HG03039 (cell line): ENCODE results near the gene ALDH3A2.
"Not testable (repeated sequence)": the region's sequence is repeated elsewhere in the genome, so short reads cannot be mapped to it uniquely, and the experiment has no call there.

Experiments used
- ATAC-seq: cut with Tn5 transposase; IDR thresholded peaks from one replicate; pipeline ENCODE4 v1.9.1; 2021; ENCODE audit warnings: mild to moderate bottlenecking, moderate library complexity; ENCODE audit not compliant: unreplicated experiment

The ALDH3A2 gene

GRCh38 chr17:19650826-19651225 is 2.3 kb downstream of the ALDH3A2 start:
- no peak for ATAC-seq

DNA sequence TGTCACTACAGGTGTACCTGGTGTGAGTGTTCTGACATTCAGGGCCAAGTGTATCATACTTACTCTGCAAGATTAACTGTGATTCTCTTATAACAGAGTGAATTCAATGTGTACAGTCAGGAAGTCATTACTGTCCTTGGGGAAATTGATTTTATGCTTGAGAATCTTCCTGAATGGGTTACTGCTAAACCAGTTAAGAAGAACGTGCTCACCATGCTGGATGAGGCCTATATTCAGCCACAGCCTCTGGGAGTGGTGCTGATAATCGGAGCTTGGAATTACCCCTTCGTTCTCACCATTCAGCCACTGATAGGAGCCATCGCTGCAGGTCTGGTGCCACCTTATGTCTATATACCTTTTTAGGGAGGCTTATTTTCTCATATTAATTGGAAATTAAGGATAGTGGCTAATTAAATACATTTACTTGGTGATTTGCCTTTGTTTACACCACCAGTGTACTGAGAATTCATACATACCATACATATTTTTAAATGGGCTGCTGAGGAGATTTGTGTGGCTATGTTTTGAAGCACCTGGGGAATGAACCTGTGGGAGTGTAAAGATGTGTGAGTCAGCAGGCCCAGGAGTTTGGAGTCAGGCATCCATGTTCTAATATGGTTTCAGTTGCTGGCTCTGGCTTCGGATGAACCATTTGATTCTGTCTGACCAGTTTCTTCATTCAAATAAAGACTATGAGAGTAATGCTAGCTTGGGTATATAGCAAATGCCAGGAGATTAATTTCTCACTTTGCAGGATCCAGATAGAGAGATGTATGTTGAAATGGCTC is 3.1 kb downstream of the ALDH3A2 start:
- ATAC-seq: no peak

DNA sequence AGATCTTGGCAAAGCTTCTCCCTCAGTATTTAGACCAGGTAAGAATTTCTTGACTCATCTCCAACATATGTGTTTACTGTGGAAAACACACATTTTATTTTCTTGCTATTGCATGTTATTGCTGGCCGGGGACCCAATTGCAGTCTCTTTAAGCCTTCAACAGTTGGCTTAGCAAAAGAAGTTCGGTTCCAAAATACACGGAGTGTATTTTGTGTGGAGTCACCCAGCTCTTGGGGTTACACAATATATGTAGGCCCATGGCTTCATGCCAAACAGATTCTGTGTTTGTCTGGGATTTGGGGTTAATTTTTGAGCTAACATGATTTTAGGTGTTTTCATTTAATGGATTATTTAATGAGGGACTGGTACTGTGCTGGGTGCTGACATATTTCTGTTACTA is 4.0 kb downstream of the ALDH3A2 start:
- ATAC-seq: no peak

DNA sequence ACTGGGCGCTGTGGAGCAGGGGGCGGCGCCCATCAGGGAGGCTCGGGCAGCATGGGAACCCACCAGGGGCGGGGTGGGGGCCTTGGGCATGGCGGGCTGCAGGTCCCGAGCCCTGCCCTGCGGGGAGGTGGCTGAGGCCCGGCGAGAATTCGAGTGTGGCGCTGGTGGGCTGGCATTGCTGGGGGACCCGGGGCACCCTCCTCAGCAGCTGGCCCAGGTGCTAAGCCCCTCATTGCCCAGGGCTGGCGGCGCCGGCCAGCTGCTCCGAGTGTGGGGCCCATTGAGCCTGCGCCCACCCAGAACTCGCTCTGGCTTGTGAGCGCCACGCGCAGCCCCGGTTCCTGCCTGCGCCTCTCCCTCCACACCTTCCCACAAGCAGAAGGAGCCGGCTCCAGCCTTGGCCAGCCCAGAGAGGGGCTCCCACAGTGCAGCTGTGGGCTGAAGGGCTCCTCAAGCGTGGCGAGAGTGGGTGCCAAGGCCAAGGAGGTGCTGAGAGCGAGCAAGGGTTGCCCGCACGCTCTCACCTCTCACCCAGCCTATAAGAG is 5.9 kb downstream of the ALDH3A2 start:
- no peak for ATAC-seq

GRCh38 chr17:19654896-19655295 is 6.3 kb downstream of the ALDH3A2 start:
- no peak for ATAC-seq

- ATAC-seq: no peak
These were observed 7.8 kb downstream of the ALDH3A2 start for GRCh38 chr17:19656336-19656735.

GRCh38 chr17:19656851-19657581 is 8.5 kb downstream of the ALDH3A2 start:
- ATAC-seq: no peak

GRCh38 chr17:19659366-19660177 is 11.0 kb downstream of the ALDH3A2 start:
- ATAC-seq: no peak

DNA sequence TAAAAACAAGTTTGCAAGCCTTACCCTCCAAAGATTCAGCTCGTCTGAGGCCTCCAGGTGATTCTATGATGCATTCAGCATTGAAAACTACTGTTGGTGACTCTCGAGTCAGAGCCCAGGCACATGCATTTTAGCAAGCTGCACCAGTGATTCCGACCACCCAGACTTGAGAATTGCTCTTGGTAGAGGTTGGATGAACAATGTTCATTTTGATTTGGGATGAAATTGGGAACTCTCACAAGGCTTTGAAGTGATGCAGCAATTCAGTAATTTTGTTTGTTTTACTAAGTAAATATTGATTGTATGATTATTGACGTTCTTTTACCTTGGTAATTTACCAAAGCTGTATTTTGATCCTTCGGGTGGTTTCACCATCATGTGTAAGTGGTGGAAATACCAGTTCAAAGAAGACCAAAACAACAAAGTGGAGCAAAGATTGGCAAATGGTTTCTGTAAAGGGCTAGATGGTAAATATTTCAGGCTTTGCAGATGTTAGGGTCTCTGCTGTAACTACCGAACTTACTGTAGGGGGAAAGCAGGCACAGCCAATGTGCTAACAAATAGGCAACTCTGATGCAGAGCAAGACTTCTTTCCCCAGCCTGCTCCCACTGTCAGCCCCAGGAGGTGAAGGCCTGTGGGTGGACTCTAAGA is 11.8 kb downstream of the ALDH3A2 start:
- ATAC-seq: no peak

DNA sequence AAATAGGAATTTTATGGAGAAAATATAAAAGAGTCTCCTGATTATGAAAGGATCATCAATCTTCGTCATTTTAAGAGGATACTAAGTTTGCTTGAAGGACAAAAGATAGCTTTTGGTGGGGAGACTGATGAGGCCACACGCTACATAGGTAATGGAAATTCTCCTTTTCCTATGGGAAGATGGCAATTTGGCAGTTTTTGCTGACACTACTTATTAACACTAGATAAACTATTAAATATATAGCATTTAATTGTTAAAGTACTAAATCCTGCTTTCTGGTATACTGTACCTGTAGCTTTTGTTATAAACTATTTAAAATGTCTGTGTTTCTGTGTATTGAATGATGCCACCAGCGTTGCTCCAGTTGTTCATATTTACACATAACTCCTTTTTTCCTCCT is 12.6 kb downstream of the ALDH3A2 start:
- no peak for ATAC-seq

DNA sequence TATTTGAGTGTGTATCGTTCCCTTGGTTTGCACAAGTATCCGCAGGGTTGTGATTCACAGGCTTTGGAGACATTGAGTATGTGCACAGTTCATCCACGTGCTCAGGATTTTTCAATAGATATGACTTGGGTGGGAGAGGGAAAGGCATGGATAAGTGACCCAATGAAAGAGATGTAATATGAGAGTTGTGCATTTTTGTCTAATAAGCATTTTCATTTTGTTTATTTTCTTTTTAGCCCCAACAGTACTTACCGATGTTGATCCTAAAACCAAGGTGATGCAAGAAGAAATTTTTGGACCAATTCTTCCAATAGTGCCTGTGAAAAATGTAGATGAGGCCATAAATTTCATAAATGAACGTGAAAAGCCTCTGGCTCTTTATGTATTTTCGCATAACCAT is 14.5 kb downstream of the ALDH3A2 start:
- ATAC-seq: no peak

- no peak for ATAC-seq
These were observed 15.7 kb downstream of the ALDH3A2 start for GRCh38 chr17:19664136-19664820.

DNA sequence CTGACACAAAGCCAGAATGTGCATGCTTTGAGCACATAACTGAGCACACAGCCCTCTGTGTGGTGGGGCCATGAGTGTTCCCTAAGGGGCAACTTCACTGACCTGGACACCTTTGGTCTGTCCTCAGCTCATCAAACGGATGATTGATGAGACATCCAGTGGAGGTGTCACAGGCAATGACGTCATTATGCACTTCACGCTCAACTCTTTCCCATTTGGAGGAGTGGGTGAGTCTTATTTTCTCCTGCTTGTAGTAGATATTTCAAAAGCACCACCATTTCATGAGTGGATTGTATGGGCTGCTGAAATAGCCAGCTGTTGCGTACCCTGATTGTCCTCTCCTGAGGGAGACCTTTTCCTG is 16.2 kb downstream of the ALDH3A2 start:
- ATAC-seq: no peak

DNA sequence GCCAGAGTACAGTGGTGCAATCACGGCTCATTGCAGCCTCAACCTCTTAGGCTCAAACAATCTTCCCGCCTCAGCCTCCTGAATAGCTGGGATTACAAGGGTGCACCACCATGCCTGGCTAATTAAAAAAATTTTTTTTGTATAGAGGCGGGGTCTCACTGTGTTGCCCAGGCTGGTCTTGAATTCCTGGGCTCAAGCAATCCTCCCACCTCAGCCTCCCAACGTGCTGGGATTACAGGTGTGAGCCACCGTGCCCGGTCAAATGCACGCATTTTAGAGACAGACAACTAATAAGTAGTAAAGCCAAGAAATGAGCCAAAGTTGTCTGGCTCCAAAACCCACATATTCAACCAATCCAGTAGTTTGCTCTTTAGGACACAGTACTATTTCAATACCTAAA is 21.1 kb downstream of the ALDH3A2 start:
- ATAC-seq: not testable (repeated sequence)

DNA sequence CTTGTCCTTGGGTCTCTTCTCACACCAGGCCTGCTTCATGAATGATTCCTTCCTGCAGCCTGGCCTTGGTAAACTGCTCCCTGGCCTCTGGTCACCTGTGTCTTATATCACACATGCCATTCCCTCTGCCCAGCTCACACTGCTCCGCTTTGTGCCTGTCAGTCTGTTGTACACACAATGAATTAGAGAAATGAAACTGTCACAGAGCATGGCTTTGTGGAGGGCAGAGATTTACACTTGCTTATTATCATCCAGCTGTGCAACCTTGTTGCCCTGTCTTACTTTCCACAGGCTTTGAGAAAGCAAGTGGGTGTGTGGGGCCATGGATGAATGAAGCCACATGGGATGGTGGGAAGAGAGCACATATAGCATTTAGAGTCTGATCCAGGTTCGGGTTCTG is 22.4 kb downstream of the ALDH3A2 start:
- no peak for ATAC-seq

DNA sequence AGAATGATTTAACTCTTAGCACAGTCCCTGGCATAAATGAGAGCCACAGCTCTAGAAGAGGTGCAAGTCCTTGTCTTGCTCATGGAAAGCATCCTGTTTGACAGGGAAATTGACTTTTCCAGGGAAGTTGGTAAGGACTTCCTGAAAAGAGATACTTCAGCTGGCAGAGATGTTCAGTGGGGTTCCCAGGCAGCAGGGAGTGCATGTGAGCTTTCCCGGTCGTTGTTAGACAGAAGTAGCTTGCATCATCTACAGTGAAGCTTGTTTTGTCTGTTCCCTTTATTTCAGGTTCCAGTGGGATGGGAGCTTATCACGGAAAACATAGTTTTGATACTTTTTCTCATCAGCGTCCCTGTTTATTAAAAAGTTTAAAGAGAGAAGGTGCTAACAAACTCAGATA is 22.9 kb downstream of the ALDH3A2 start:
- no peak for ATAC-seq

GRCh38 chr17:19672009-19672750 is 23.6 kb downstream of the ALDH3A2 start:
- no peak for ATAC-seq

- no peak for ATAC-seq
These were observed 25.1 kb downstream of the ALDH3A2 start for GRCh38 chr17:19673623-19674022.

DNA sequence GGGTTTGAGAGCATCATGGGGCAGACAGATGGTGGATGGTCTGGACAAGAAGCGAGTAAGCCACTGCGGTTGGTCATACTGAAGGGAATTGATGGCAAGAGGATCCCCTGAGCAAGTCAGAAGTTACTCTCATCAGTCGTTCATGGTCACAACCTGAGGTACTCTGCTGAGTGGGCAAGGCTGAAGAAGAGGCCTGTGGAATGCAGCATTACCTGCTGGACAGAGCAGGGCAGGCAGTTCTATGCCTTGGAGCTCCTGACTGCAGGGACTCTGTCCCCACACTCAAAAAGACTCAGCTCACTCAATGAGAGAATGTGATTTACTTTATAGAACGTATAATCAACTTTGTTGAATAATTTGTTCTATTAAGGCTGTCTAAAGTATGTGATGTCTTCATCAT is 28.3 kb downstream of the ALDH3A2 start:
- no peak for ATAC-seq
